ENCODE measurements around the gene GNGT2. TPM values are rescaled to one million over a fixed set of nuclear protein-coding genes. Genes with fewer than 3 reads are reported as not detected.

Gene GNGT2
- total RNA-seq, 4 donors from 2014 or later = 0.68 to 4.0 TPM; not detected in 2

- WGBS, 2 donors (ENCODE audit: low coverage in 1 of 2) = 71 to 88% methylated on average over 1 to 3 of the region's 3 CpGs
- TF ChIP-seq EP300 (IDR thresholded peaks at IDR 0.05; ENCODE audit: low read depth) (no peak), CTCF (IDR thresholded peaks at IDR 0.05) (no peak), POLR2AphosphoS5 (IDR thresholded peaks at IDR 0.05) (no peak), POLR2A (IDR thresholded peaks at IDR 0.05) (no peak)
- no peak for DNase-seq
- H3K36me3 ChIP-seq = no peaks in the 10 kb centered on the region
- in situ Hi-C loops (cut with MboI; ENCODE audit: low pct_ligation_motif_present in 1 of 4, low pct_unique_long_range_greater_than_20kb in 1 of 4, low sequenced_read_pairs in 3 of 4) (no loop called here), intact Hi-C loops (cut with DNase I; ENCODE audit: low total_unique reads) (no loop called here)
- H3K27ac ChIP-seq = no peak overlapping the region
- no peaks in the 10 kb centered on the region for H3K27me3 ChIP-seq
- H3K9me3 ChIP-seq = no peaks in the 10 kb centered on the region
- peaks cover 0 to 16% (median 6%) of the 10 kb centered on the region in 4 donors for H3K4me1 ChIP-seq
- H3K4me3 ChIP-seq = no peak overlapping the region
These were observed 13.9 kb downstream of the GNGT2 start for GRCh38 chr17:49196520-49196919.

- no peak overlapping the region for H3K27ac ChIP-seq
- H3K27me3 ChIP-seq = no peaks in the 10 kb centered on the region
- intact Hi-C loops (cut with DNase I; ENCODE audit: low total_unique reads) (no loop called here), in situ Hi-C loops (cut with MboI; ENCODE audit: low pct_ligation_motif_present in 1 of 4, low pct_unique_long_range_greater_than_20kb in 1 of 4, low sequenced_read_pairs in 3 of 4) (no loop called here)
- no peaks in the 10 kb centered on the region for H3K36me3 ChIP-seq
- peaks cover 0 to 24% (median 10%) of the 10 kb centered on the region in 4 donors for H3K4me1 ChIP-seq
- no peaks in the 10 kb centered on the region for H3K9me3 ChIP-seq
- DNase-seq = no peak
- no peak overlapping the region for H3K4me3 ChIP-seq
- 61 to 74% methylated on average over 4 of the region's 4 CpGs for WGBS, 2 donors (ENCODE audit: low coverage in 1 of 2)
- no peak for TF ChIP-seq POLR2AphosphoS5 (IDR thresholded peaks at IDR 0.05)
These were observed 14.6 kb downstream of the GNGT2 start for GRCh38 chr17:49195751-49196150.

- TF ChIP-seq EP300 (IDR thresholded peaks at IDR 0.05; ENCODE audit: low read depth) (no peak), POLR2A (IDR thresholded peaks at IDR 0.05) (no peak), POLR2AphosphoS5 (IDR thresholded peaks at IDR 0.05) (no peak), CTCF (IDR thresholded peaks at IDR 0.05) (no peak)
- peak overlapping the region; percentile 88 to 98 (median 96) for H3K27ac ChIP-seq
- intact Hi-C loops (cut with DNase I; ENCODE audit: low total_unique reads) = no loop called here
- peaks cover 0 to 25% (median 10%) of the 10 kb centered on the region in 4 donors for H3K4me1 ChIP-seq
- 38 to 55% methylated on average over 2 to 3 of the region's 3 CpGs for WGBS, 2 donors (ENCODE audit: low coverage in 1 of 2)
- H3K9me3 ChIP-seq = no peaks in the 10 kb centered on the region
- no peak overlapping the region for H3K4me3 ChIP-seq
- no peaks in the 10 kb centered on the region for H3K27me3 ChIP-seq
- DNase-seq = no peak
- in situ Hi-C loops (cut with MboI; ENCODE audit: low pct_ligation_motif_present in 1 of 4, low pct_unique_long_range_greater_than_20kb in 1 of 4, low sequenced_read_pairs in 3 of 4) = no loop called here
- H3K36me3 ChIP-seq = no peaks in the 10 kb centered on the region
These were observed 16.1 kb downstream of the GNGT2 start for GRCh38 chr17:49194297-49194607.

GRCh38 chr17:49193513-49194296 is 16.7 kb downstream of the GNGT2 start:
- Histone ChIP-seq H3K27ac (peak overlapping the region; percentile 88 to 98 (median 96)), H3K4me3 (peak overlapping the region; percentile 60 to 81 (median 68)), H3K4me1 (peaks cover 0 to 25% (median 10%) of the 10 kb centered on the region in 4 donors), H3K27me3 (no peaks in the 10 kb centered on the region), H3K9me3 (no peaks in the 10 kb centered on the region), H3K36me3 (no peaks in the 10 kb centered on the region)
- DNase-seq = peak; percentile 70
- intact Hi-C loops (cut with DNase I; ENCODE audit: low total_unique reads) (no loop called here), in situ Hi-C loops (cut with MboI; ENCODE audit: low pct_ligation_motif_present in 1 of 4, low pct_unique_long_range_greater_than_20kb in 1 of 4, low sequenced_read_pairs in 3 of 4) (no loop called here)
- 0 to 7% methylated on average over 14 to 21 of the region's 21 CpGs for WGBS, 2 donors (ENCODE audit: low coverage in 1 of 2)
- TF ChIP-seq EP300 (IDR thresholded peaks at IDR 0.05; ENCODE audit: low read depth) = no peak
- peak in 1 of 3 donors; percentile 21 for TF ChIP-seq POLR2AphosphoS5 (IDR thresholded peaks at IDR 0.05)
- no peak for TF ChIP-seq CTCF (IDR thresholded peaks at IDR 0.05)

Data from transverse colon (tissue), 4 donors.